OCI-LY1 (cell line): ENCODE results near the gene SPARC.

Experiments
- H2AFZ ChIP-seq: fragments of 200-600 bp; sonication (generic), shearing (Covaris generic); 2 replicates; pipeline ENCODE4 v1.6.0; 2014; ENCODE audit warnings: antibody characterized with exemption, mild to moderate bottlenecking, low read length
- H3F3A ChIP-seq: fragments of 200-600 bp; sonication (generic), shearing (Covaris generic); 2 replicates; pipeline ENCODE4 v1.6.0; 2014; ENCODE audit warnings: mild to moderate bottlenecking, antibody characterized with exemption, low read length, moderate library complexity; ENCODE audit not compliant: insufficient read depth
- H3K27ac ChIP-seq: fragments of 200-600 bp; sonication (generic); 2 replicates; pipeline ENCODE4 v1.5.1; 2014; ENCODE audit warnings: low read length, mixed run types, mild to moderate bottlenecking, low read depth; ENCODE audit not compliant: poor library complexity, severe bottlenecking
- H3K27me3 ChIP-seq: fragments of 200-600 bp; sonication (generic); 2 replicates; pipeline ENCODE4 v1.6.0; 2014; ENCODE audit warnings: antibody characterized with exemption, mild to moderate bottlenecking, low read length, moderate library complexity; ENCODE audit not compliant: insufficient read depth
- H3K36me3 ChIP-seq: fragments of 200-600 bp; sonication (generic); 2 replicates; pipeline ENCODE4 v1.6.1; 2014; ENCODE audit warnings: mild to moderate bottlenecking, antibody characterized with exemption, low read length, moderate library complexity, mixed read lengths; ENCODE audit not compliant: insufficient read depth
- H3K4me1 ChIP-seq: fragments of 200-600 bp; sonication (generic); 2 replicates; pipeline ENCODE4 v1.5.1; 2014; ENCODE audit warnings: mild to moderate bottlenecking, low read length, moderate library complexity; ENCODE audit not compliant: insufficient read depth, severe bottlenecking
- H3K4me2 ChIP-seq: fragments of 200-600 bp; sonication (generic), shearing (Covaris generic); 2 replicates; pipeline ENCODE4 v1.6.1; 2014; ENCODE audit warnings: low read length
- H3K4me3 ChIP-seq: fragments of 200-600 bp; sonication (generic); 2 replicates; pipeline ENCODE4 v1.5.1; 2014; ENCODE audit warnings: low read length, low read depth, mild to moderate bottlenecking, mixed read lengths; ENCODE audit not compliant: poor library complexity, severe bottlenecking
- H3K79me2 ChIP-seq: fragments of 200-600 bp; shearing (Covaris generic); 2 replicates; pipeline ENCODE4 v1.6.1; 2016; ENCODE audit warnings: mixed run types, low read length, mixed read lengths; ENCODE audit not compliant: insufficient read depth
- H3K9ac ChIP-seq: fragments of 200-600 bp; sonication (generic), shearing (Covaris generic); 2 replicates; pipeline ENCODE4 v1.6.1; 2014; ENCODE audit warnings: mild to moderate bottlenecking, low read length, mixed read lengths
- H3K9me2 ChIP-seq: fragments of 200-600 bp; sonication (generic), shearing (Covaris generic); 2 replicates; pipeline ENCODE4 v1.6.1; 2014; ENCODE audit warnings: low read depth, mild to moderate bottlenecking, low read length, mixed read lengths
- H3K9me3 ChIP-seq: fragments of 200-600 bp; shearing (Covaris generic); 2 replicates; pipeline ENCODE4 v1.6.1; 2014; ENCODE audit warnings: low read length, mixed read lengths
- H4K20me1 ChIP-seq: fragments of 200-600 bp; sonication (generic), shearing (Covaris generic); 2 replicates; pipeline ENCODE4 v1.6.0; 2016; ENCODE audit warnings: mild to moderate bottlenecking, low read length; ENCODE audit not compliant: insufficient read depth
- CTCF ChIP-seq: fragments of 200-600 bp; sonication (generic), shearing (Covaris generic); IDR thresholded peaks from 2 replicates; pipeline ENCODE4 v1.5.1; 2017; ENCODE audit warnings: mild to moderate bottlenecking, antibody characterized with exemption, low read length, moderate library complexity, mixed read lengths
- EZH2 ChIP-seq: fragments of 200-600 bp; sonication (generic), shearing (Covaris generic); IDR thresholded peaks from 2 replicates; pipeline ENCODE4 v1.8.0; 2017; ENCODE audit warnings: borderline replicate concordance, mixed run types, mild to moderate bottlenecking, antibody characterized with exemption, low read length, moderate library complexity, mixed read lengths

SPARC gene

DNA sequence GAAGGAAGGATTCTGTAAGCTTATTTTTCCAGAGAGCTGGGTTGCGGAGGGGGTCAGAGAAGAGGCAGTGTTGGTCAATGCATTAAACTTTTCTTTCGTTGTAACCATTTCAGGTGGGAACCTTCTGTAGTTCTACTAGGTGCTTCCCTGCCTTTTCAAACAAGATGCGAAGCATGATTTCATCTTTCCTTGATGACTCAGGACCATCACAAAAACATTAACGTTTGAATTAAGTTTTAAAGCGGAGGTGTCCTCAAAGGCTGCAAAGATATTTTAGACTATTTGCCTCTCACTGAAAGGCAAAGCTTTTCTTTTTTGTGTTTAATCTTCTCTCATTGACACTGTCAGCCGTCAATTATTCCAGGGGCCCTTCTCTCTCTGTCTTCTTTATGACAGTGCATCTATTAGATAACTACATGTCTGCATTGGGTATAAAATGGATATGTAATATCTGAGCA lies 69.3 kb downstream of the SPARC start:
- H3K9me3 ChIP-seq, result no peaks in the 10 kb centered on the region
- H3K79me2 ChIP-seq, result no peaks in the 10 kb centered on the region
- H3F3A ChIP-seq, result no peaks in the 10 kb centered on the region
- H3K9me2 ChIP-seq, result no peaks in the 10 kb centered on the region
- H3K27me3 ChIP-seq, result no peaks in the 10 kb centered on the region; the same call in 1 of the 2 replicates
- no peak for TF ChIP-seq EZH2
- no peak for TF ChIP-seq CTCF
- no peak overlapping the region for H3K4me2 ChIP-seq
- H3K27ac ChIP-seq, result no peak overlapping the region
- no peaks in the 10 kb centered on the region for H3K36me3 ChIP-seq
- no peaks in the 10 kb centered on the region for H3K4me1 ChIP-seq
- no peaks in the 10 kb centered on the region for H4K20me1 ChIP-seq
- H2AFZ ChIP-seq, result no peak overlapping the region
- H3K4me3 ChIP-seq, result no peak overlapping the region
- H3K9ac ChIP-seq, result no peak overlapping the region

GRCh38 chr5:151615431-151615830 lies 71.3 kb downstream of the SPARC start:
- no peak overlapping the region for H3K27ac ChIP-seq
- TF ChIP-seq CTCF, result no peak
- no peak for TF ChIP-seq EZH2
- no peaks in the 10 kb centered on the region for H3K27me3 ChIP-seq
- H4K20me1 ChIP-seq, result no peaks in the 10 kb centered on the region
- no peaks in the 10 kb centered on the region for H3K4me1 ChIP-seq
- no peak overlapping the region for H3K4me2 ChIP-seq
- H3K9me2 ChIP-seq, result no peaks in the 10 kb centered on the region
- H3F3A ChIP-seq, result no peaks in the 10 kb centered on the region
- H3K79me2 ChIP-seq, result no peaks in the 10 kb centered on the region
- no peak overlapping the region for H3K9ac ChIP-seq
- H2AFZ ChIP-seq, result no peak overlapping the region
- H3K4me3 ChIP-seq, result no peak overlapping the region
- H3K36me3 ChIP-seq, result no peaks in the 10 kb centered on the region
- no peaks in the 10 kb centered on the region for H3K9me3 ChIP-seq

DNA sequence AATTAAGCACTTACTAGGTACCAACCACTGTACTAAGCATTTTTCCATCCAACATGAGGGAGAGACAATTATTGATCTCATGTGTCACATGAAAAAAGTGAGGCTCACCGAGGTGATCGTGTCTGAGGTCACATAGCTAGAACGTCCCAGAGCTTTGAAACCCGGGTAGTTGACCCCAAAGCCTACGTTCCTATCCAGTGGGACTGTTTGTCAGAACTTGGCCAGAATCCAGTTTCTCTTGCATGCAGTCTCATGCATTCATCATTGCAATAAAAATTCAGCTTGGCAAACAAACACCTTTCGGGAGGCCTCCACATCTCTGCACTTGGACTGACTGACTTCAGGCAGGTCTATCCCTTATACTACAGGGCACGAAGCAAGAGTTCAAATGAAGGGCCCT lies 72.2 kb downstream of the SPARC start:
- Histone ChIP-seq H3K27me3 (no peaks in the 10 kb centered on the region), H4K20me1 (no peaks in the 10 kb centered on the region), H3K4me3 (no peak overlapping the region), H3K79me2 (no peaks in the 10 kb centered on the region), H3K36me3 (no peaks in the 10 kb centered on the region), H3K9ac (no peak overlapping the region), H3K9me3 (no peaks in the 10 kb centered on the region), H3K27ac (no peak overlapping the region), H2AFZ (no peak overlapping the region), H3F3A (no peaks in the 10 kb centered on the region), H3K9me2 (no peaks in the 10 kb centered on the region), H3K4me2 (no peak overlapping the region), H3K4me1 (no peaks in the 10 kb centered on the region)
- no peak for TF ChIP-seq CTCF
- no peak for TF ChIP-seq EZH2
